ENCODE data around the gene RIN1.
"Not testable (repeated sequence)": the region's sequence is repeated elsewhere in the genome, so short reads cannot be mapped to it uniquely, and the experiment has no call there.

Gene RIN1

DNA sequence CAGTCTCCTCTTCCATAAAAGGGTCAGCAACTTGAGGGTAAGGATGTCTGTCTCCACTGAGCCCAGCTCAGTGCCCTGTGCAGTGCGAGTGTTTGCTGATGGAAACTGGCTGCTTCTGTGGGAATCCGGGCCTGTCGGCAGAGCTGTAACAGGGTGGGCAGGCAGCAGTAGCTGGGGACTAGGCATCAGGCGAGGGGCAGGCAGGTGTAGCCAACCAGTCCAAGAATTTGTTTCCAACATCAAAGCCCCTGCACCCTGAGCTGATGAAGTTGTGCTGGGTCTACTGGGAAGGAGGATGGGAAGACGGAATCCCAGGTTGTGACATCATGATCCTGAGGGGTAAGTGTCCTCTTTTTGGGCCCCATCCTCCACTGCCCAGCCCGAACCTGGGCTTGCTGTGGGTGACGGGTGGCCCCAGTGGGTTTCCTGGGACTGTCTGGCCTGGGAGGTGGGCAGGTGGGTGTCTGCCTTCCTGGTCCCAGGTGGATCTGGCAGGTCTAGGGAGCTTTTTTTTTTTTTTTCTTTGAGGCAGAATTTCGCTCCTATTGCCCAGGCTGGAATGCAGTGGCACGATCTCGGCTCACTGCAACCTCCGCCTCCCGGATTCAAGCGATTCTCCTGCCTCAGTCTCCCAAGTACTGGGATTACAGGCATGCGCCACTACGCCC, 24.3 kb upstream of the RIN1 start:
- DNase-seq, result no peak

DNA sequence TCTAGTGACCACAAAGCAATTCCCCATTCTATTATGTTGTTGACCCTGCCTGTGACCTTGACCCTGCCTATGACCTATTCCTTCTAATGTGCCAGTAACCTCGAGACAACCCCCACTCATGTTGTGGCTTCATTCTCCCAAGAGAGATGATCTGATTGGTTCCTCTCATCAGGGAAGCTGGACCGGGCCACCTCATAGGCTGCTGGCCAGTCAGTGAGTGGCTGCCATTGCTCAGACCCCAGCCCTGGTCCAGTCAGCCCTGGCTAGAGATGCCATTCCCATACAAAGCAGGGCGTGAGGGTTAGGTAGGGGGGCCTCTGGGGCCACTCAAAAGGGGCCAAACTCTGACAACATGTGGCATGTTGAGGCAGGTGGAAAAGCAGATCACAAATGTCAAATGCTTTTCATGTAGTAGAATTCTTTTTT, 23.4 kb upstream of the RIN1 start:
- DNase-seq, result no peak

DNA sequence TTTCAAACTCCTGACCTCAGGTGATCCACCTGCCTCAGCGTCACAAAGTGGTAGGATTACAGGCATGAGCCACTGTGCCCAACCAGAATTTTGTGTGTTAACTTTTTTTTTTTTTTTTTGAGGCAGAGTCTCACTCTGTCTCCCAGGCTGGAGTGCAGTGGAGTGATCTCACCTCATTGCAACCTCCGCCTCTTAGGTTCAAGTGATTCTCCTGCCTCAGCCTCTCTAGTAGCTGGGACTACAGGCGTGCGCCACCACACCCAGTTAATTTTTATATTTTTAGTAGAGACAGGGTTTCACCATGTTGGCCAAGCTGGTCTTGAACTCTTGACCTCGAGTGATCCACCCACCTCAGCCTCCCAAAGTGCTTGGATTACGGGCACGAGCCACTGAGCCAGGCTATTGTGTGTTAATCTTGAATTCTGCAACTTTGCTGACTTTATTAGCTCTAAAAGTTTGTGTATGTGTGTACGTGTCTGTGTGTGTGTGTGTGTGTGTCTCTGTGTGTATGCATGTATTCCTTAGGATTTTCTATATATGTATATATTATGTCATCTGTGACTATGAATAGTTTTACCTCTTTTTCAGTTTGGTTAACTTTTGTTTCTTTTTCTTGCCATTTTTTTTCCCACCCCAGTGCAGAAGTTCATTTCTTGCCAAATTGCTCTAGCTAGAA, 14.5 kb upstream of the RIN1 start:
- not testable (repeated sequence) for DNase-seq

DNA sequence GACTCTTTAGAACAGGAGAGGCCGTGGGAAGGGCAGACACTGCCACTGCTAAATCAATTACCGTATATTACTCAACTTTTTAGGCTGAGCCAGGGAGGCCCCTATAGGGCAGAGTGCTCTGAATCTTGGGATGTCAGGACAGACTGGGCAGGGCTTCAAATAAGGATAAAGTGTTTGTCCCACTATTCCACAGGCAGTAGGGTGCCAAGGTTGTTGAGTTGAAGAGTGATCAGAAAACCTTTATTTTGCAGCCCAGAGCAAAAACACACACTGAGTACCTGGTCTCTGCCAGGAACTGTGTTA, 12.8 kb upstream of the RIN1 start:
- DNase-seq, result no peak

DNA sequence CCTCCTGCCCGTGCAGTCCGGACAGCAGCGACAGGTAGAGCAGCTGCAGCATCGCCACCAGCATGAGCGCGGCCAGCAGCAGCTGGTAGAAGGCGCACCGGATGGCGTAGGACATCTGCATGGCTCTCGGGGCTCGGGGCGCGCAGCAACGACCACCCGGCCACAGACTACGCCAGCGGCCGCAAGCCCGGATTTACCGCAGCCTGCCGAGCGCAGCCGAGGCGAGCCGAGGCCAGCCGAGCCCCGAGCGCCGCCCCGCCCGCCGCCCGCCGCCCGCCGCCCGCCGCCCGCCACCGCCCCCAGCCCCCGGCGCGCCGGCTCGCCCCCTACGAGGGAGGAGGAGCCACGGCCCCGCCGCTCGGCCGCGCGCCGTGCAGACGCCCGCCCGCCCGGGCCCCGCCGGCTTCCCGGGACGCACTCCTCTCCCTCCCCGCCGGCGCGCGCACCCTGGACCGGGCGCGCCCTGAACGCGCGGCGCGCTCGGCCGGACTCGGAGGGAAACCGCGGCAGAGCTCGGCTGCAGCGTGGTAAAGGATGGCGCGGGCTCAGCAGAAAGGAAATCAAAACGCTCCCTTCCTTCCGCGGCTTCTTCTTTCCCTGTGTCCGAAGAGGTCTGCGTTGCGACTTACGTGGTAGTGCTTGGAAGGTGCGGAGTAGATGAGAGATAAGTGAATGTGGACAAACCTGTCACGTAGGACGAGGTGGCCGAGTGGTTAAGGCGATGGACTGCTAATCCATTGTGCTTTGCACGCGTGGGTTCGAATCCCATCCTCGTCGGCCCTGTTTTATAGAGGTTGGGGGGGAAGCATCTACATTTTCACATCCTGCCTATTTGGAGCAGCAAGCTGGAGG, 11.4 kb upstream of the RIN1 start, which contains the start of gene B4GAT1:
TSS of gene B4GAT1 (minus strand) at position 205 of the 852 bp plus-strand sequence. CDS start at position 121, 84 bp downstream.
- DNase-seq, result peak; percentile 17

DNA sequence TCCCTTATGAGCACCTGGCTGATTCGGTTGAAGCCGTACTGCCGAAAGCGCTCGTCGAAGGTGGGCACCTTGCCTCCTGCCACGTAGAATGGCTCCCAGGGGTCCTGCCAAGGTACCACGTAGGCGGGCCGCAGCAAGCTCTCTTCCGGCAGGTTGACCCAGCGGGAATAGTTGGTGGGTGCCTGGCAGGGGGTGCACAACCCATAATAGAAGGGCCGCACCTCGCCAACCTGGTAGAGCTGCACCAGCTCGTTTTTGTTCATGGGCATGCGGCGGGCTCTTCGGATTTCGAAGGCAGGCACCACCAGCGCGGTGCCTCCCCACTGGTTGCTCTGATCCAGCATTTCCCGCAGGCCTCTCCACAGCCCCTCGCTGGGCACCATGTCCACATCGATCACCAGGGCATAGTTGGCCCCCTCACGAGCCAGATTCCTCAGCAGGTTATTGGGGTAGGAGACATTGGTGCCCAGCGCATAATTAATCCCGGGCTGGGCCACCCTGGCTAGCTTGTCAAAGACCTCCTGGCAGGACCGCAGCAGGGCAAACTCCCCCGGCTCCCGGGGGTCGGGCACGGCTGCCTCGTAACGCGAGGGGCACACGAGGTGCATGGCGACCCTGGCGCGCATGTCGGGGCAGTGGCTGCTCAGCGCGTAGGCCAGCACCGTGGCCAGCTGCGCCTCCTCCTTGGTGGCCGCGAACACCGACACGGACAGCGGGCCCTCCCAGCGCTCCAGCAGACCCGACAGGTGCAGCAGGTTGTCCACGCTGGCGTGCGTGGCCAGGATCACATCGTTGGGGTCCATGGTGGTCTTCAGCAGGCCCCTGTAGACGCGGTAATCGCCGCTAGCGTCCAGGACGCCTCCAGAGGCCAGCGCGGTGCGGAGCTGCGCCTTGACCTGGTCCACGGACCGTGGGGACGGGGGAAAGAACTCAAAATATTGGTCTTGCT, 10.5 kb upstream of the RIN1 start:
- no peak for DNase-seq

DNA sequence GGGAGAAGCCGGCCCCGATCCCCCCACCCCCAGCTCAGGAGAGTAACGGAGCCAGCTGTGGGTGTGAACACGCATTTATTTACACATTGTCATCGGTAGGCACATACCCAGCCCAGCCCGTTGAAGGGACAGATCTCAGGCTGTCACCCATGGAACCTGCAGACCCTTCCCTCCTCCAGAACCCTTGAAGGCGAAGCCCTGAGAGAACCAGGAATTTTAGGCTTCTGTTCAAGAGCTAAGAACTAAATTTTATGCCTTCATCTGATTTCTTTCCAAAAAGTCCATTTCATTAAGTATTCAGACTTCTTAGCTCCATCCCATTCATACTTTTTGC, 9.0 kb upstream of the RIN1 start:
- no peak for DNase-seq

DNA sequence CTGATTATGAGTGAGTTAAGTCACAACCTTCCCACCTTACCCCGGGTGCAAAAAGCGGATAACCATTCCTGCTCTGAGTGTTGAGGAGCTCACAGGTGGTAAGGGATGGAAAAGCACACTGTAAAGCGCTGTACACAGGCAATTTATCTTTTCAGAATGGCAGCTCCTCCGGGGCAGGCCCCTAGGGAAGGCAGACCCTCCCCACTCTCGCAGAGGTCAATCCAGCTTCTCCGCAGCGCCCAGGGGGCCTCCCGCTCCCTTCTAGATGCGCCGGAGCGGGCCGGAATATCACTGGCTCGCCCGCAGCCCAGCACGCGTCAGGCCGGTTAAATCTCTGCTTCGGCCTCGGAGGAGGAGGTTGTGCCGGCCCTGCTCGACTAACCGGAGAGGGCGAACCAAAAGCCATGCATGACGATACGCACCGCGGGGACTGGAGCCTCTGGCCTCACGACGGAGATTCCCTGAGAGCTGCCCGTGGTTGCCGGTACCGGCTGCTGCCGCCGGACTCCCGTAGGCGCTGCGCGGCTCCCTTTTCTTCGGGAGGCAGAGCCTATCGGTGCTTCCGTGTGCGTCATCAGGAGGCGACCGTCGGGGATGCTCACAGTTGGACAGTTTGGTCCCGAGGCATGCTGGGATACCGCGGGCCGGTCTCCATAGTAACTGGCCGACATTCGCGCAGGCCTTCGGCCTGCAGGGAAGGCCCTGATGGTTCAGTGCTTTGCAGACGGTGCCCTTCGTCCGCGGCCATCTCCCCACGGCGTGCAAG, 8.5 kb upstream of the RIN1 start, which contains the start of gene BRMS1:
TSS of gene BRMS1 (minus strand) at position 555 of the 766 bp plus-strand sequence. CDS start 2,870 bp downstream, outside the sequence.
- peak; percentile 93 for DNase-seq

DNA sequence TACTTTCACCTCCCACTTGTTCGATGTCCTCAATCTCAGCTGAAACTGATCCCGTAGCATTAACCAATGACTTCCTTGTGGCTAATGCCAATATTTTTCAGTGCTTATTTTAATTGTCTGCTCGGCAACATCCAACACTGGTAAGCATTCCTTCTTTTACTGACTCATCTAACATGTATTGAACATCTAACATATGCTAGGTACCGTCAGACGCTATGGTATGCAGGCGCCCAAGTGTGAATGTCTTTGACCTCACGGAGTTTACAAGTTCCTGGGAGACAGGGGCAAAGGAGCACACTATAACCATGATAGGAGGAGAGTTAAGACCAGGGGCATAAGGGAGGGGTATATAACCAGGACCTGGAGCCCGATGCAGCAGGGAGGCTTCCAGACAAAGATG, 6.9 kb upstream of the RIN1 start:
- DNase-seq, result no peak

DNA sequence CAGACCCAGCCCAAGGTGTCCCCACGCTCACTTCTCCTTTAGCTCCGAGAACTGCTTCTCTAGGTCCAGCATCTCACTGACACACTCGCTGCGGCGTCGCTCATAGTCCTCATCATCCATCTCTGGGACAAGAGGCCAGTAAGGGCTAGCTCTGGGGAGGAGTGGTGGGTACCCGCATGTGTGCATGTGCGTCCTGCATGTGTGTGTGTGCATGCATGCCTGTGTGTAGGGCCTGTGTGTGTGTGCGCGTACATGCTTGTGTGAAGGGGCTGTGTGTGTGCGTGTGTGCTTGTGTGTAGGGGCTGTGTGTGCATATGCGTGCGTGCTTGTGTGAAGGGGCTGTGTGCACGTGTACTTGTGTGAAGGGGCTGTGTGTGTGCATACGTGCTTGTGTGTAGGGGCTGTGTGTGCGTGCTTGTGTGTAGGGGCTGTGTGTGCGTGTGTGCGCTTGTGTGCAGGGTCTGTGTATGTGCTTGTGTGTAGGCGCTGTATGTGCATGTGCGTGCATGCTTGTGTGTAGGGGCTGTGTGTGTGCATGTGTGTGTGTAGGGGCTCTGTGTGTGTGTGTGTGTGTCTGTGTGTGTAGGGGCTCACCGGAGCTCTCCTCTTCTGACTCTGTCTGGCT, 5.4 kb upstream of the RIN1 start:
- no peak for DNase-seq

DNA sequence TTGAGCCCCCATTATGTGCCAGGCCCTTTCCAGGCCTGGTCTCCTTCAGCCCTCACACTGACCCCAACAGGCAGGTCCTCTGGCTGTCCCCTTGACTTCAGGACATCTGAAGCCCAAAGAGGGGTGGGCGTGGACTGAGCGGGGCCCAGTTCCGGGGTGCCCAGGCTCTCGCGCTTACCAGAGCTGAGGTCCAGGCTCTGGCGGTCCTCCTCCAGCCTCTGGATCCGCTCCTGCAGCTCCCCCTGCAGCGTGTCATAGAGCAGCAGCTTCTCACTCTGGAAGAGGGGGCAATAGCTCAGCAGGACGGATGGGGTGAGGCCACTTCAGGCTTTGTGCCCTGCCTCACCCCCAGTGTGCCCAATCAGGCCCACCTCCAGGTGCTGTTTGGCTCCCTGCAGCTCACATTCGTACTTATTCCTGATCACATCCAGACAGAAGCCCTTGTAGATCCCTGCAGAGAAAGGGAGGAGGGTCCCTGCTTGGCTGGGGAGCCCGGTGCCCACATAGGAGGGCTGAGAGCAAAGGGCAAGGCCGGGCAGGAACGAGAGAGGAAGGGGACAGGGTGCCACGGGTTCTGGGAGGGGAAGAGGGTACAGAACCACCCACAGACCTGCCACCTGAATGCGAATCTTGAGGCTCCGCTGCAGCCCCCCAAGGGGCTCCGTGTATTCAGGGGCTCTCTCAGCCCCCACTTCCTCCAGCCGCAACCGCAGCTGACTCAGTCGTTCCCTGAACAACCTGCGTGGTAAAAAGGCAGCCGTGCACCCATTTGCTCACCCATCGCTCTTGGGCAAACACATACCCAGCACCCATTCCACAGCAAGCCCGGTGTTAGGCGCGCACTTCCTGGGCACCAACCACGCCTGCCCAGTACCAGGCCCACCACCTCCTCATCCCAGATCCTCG, 4.6 kb upstream of the RIN1 start:
- DNase-seq, result no peak

DNA sequence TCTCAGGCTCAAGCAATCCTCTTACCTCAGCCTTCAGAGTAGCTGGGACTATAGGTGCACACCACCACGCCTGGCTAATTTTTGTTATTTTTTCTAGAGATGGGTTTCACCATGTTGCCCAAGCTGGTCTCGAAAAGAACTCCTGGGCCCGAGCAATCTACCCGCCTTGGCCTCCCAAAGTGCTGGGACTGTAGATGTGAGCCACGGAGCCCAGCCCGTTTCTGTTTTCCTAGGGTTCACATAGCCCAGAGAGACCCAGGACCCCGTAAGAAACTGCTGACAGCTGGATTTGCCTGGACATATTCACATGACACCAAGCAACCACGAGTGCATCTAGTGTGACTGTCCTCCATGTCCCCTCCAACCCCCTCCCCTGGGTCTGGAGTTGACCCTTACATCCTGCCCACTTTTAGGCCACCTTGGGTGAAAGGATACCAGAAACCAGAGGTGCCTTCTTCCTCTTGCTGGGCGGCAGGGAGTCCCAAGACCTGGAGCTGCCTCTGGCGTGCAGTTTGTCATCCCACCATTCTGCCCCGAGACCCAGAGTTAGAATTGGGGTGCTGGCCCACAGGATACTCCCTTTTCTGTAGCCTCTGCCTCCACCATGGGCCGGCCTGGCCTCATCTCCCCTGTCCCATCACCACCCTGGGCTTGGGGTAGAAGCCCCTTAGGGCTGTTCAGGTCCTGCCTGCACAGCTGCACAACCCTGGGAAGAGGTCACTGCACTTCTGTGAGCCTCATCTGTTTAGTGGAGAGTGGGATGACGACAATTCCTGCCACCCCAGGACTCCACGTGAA, 3.7 kb upstream of the RIN1 start:
- no peak for DNase-seq

DNA sequence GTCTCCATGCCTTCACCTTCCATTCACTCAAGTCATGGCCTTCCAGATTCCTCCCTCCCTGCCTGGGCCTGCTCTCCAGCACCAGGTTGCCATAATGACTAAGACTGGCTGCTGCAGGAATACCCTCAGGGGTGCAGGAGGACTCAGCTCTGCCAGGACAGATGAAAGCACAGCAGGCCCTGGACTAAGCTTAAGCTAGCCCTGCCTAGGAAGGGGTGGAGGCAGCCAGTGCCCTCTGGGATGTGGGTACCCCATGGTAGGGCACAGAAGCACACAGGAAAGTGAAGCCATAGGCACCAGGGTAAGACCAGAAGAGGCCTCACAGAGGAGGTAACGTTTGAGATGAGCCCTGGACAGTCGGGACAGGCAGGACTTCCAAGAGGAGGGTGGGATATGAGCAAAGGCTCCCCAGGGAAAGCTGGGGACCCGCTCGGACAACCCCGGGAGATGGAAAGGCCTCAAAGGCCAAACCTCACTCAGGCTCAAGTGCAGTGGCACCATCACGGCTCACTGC, 3.0 kb upstream of the RIN1 start:
- no peak for DNase-seq

DNA sequence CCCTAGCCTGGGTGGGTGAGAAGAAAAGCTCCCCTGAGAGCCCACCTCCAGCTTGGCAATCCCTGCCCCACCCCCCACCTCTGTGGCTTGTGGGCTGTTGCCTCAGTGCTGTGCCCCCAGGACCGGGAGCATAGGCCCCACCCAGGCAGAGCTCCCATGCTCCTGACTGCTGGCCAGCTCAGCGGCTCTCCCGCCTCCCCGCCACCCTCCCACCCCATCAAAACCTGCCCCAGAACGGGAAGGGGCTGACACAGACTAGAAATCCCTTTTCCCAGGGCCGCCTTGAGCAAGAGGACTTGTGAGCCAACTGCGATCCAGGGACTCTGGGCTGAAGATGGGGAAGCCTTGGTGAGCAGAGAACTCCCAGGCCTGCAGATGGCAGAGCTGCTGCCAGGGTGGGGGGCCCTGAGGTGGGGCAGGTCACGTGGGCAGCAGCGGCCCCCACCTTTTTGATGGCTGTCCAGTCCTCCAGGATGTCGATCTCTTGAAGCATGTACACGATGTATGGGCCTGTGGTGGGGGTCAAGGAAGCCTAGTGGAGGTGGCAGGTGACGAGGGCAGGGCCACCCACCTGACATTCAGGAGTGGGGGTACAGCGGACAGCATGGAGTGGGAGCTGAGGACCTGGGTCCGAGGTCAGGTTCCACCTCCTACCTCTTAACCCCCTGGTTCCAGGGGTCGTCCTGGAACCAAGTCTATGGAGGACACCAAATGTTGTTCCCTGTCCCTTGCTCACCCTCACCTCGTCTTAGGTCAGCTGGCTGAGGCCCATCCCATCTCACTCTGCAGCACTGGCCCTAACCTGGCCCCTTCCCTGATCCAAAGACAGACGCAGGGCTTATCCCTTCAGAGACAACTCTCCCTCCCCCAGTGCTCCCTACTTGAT, 2.3 kb upstream of the RIN1 start:
- no peak for DNase-seq

DNA sequence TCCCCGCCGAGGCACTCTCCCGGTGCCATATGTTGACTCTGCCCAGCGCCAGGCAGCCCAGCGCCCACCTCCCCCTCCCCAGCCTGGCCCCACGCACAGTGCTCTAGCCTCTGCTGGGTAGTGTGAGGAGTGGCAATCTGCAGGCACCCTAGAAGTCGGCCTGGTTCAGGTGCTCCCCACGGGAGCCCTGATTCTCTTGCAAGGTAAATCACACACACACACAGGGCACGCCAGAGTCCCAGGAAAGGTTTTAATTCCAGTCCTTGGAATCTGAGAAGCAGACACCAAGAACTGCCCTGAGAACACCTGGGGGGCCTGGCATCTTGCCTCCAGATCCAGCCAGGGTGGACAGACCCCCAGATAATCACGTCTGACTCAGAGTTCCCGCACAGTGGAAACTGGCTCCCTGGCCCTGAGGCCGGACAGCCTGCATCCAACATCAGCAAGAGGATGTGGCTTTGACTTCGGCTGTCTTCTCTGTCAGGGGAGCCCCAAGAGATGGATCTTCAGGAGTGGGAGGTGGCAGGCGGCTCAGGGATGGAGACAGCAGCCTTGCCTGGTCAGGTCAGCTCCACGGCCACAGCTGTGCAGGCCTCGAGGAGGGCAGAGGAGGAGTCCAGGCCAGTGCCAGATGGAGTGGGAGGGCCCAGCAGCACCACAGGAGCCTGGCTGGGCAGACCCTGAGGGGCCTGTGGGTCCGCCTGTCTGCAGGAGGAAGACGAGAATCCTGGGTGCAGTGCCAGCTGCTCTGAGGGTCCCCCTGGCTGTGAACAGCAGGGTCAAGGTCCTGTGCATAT, 1.1 kb upstream of the RIN1 start:
- no peak for DNase-seq

DNA sequence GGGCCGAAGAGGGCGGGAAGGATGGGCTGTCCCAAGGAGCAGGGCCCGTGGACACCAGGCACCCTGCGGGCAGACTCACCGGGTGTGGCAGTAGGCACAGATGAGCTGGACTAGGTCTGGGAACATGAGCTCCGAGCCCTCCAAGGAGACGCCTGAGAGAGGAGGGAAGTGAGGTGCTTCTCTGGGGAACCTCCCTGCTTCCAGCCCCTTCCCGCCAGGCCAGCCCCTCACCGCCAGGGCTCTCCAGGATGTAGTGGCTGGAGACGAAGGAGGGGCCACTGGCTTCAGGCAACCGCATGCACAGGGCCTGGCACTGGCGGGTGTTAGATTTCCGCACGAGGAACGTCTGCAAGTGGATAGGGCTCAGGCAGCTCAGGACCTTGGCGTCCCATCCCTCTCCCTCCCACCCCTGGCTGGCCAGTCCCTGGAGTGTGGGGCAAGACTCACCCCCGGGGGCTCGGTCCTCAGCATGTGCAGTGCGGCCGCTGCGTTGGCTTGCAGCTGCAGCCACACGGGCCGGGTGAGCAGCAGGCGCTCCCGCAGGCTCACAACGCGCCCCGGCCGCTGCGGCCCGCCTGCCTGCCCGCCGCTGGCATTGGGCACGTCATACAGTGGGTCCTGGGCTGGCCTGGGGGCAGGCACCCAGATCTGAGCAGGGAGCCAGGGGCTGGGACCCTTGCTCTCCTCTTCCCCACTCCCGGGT, 552 bp downstream of the RIN1 start:
- DNase-seq, result no peak

Measured in NCI-H1048 (cell line).